ENCODE data around the gene RAB4B. TPM values are rescaled to one million over a fixed set of nuclear protein-coding genes. Genes with fewer than 3 reads are reported as not detected.

The RAB4B gene
- total and polyA plus RNA-seq, 2 donors (not counting 1 experiment from before 2014, with no cell fraction given) = 10.6 to 12.8 TPM

DNA sequence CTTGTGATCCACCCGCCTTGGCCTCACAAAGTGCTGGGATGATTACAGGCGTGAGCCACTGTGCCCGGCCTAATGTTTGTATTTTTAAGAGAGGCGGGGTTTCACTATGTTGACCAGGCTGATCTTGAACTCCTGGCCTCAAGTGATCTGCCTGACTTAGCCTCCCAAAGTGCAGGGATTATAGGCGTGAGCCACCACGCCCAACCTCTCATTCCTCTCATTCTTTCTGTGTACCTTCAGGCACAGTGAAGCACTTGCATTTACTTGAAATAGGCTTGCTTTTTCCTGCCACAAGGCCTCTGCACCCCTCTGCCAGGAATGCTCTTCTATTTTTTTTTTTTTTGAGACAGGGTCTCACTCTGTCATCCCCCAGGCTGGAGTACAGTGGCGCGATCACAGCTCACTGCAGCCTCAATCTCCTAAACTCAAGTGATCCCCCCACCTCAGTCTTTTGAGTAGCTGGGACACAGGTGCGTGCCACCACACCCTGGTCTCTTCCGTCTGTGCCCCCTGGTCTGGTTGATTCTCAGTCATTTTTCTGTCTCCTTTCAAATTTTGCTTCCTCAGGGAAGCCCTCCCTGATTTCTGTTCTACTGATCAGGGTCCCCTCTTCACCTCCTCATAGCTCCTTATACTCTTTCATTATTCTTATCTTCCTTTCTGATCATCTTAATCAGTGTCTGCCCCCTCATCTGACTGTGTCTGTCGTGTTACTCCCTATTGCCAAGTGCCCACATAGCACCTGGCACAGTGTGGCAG is 42.9 kb upstream of the RAB4B start:
- no peaks in the 10 kb centered on the region for H3K4me1 ChIP-seq (ENCODE audit: control insufficient read depth, extremely low read depth, insufficient read depth, low read length)

DNA sequence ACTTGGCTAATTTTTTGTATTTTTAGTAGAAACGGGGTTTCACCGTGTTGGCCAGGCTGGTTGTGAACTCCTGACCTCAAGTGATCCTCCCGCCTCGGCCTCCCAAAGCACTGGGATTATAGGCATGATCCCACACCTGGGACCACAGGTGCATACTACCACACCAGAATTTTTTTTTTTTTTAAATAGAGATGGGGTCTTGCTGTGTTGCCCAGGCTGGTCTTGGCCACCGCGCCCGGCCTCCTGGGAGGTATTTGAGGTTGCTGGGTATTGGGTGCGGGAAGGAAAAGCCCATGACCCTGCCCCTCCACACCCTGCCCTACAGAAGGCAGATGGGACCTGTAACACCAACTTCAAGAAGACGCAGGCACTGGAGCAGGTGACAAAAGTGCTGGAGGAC is 41.4 kb upstream of the RAB4B start:
- H3K4me2 ChIP-seq (ENCODE audit: extremely low read depth, insufficient read depth, low read length) = no peak overlapping the region
- H3K9ac ChIP-seq (ENCODE audit: insufficient read depth, low read length) = no peak overlapping the region
- DNase-seq (ENCODE audit: low read depth in 2 of 2) = no peak
- no peaks in the 10 kb centered on the region for H3K79me2 ChIP-seq (ENCODE audit: control insufficient read depth, insufficient read depth, low read length)
- peaks cover 22% of the 10 kb centered on the region for H3K36me3 ChIP-seq (ENCODE audit: control insufficient read depth, insufficient read depth, low read length)
- H3K27me3 ChIP-seq (ENCODE audit: control insufficient read depth, insufficient read depth, low read length) = no peaks in the 10 kb centered on the region
- H3K9me3 ChIP-seq (ENCODE audit: control insufficient read depth, insufficient read depth, low read depth, low read length) = no peaks in the 10 kb centered on the region
- no peak overlapping the region for H3K4me3 ChIP-seq (replicated peaks in 1 of 4; ENCODE audit: control extremely low read depth in 1 of 4, insufficient read depth in 1 of 4, low read depth in 3 of 4, low read length in 4 of 4)
- no peak overlapping the region for H2AFZ ChIP-seq (ENCODE audit: low read length)
- H4K20me1 ChIP-seq (ENCODE audit: control insufficient read depth, extremely low read depth, insufficient read depth, low read length) = no peaks in the 10 kb centered on the region
- no peak overlapping the region for H3K27ac ChIP-seq (ENCODE audit: insufficient read depth, low read length)
- no peak for TF ChIP-seq EZH2 (IDR thresholded peaks at IDR 0.05; ENCODE audit: low read length, missing control alignments)
- TF ChIP-seq, protein P1, sequence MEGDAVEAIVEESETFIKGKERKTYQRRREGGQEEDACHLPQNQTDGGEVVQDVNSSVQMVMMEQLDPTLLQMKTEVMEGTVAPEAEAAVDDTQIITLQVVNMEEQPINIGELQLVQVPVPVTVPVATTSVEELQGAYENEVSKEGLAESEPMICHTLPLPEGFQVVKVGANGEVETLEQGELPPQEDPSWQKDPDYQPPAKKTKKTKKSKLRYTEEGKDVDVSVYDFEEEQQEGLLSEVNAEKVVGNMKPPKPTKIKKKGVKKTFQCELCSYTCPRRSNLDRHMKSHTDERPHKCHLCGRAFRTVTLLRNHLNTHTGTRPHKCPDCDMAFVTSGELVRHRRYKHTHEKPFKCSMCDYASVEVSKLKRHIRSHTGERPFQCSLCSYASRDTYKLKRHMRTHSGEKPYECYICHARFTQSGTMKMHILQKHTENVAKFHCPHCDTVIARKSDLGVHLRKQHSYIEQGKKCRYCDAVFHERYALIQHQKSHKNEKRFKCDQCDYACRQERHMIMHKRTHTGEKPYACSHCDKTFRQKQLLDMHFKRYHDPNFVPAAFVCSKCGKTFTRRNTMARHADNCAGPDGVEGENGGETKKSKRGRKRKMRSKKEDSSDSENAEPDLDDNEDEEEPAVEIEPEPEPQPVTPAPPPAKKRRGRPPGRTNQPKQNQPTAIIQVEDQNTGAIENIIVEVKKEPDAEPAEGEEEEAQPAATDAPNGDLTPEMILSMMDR (conservative IDR thresholded peaks at IDR 0.05 in 1 of 2, IDR thresholded peaks at IDR 0.05 in 1 of 2; ENCODE audit: low read depth in 1 of 2, low read length in 2 of 2) = no peak
- H3K4me1 ChIP-seq (ENCODE audit: control insufficient read depth, extremely low read depth, insufficient read depth, low read length) = no peaks in the 10 kb centered on the region

More for the DNA sequence above, 42.9 kb upstream of the RAB4B start:
- no peak overlapping the region for H3K27ac ChIP-seq (ENCODE audit: insufficient read depth, low read length)
- no peak overlapping the region for H3K4me3 ChIP-seq (replicated peaks in 1 of 4; ENCODE audit: control extremely low read depth in 1 of 4, insufficient read depth in 1 of 4, low read depth in 3 of 4, low read length in 4 of 4)
- peaks cover 22% of the 10 kb centered on the region for H3K36me3 ChIP-seq (ENCODE audit: control insufficient read depth, insufficient read depth, low read length)
- H2AFZ ChIP-seq (ENCODE audit: low read length) = no peak overlapping the region
- no peaks in the 10 kb centered on the region for H3K79me2 ChIP-seq (ENCODE audit: control insufficient read depth, insufficient read depth, low read length)
- no peak overlapping the region for H3K9ac ChIP-seq (ENCODE audit: insufficient read depth, low read length)
- TF ChIP-seq EZH2 (IDR thresholded peaks at IDR 0.05; ENCODE audit: low read length, missing control alignments) = no peak
- TF ChIP-seq, protein P1 (conservative IDR thresholded peaks at IDR 0.05 in 1 of 2, IDR thresholded peaks at IDR 0.05 in 1 of 2; ENCODE audit: low read depth in 1 of 2, low read length in 2 of 2) = no peak
- DNase-seq (ENCODE audit: low read depth in 2 of 2) = no peak
- no peak overlapping the region for H3K4me2 ChIP-seq (ENCODE audit: extremely low read depth, insufficient read depth, low read length)
- no peaks in the 10 kb centered on the region for H3K9me3 ChIP-seq (ENCODE audit: control insufficient read depth, insufficient read depth, low read depth, low read length)
- H3K27me3 ChIP-seq (ENCODE audit: control insufficient read depth, insufficient read depth, low read length) = no peaks in the 10 kb centered on the region
- no peaks in the 10 kb centered on the region for H4K20me1 ChIP-seq (ENCODE audit: control insufficient read depth, extremely low read depth, insufficient read depth, low read length)

DNA sequence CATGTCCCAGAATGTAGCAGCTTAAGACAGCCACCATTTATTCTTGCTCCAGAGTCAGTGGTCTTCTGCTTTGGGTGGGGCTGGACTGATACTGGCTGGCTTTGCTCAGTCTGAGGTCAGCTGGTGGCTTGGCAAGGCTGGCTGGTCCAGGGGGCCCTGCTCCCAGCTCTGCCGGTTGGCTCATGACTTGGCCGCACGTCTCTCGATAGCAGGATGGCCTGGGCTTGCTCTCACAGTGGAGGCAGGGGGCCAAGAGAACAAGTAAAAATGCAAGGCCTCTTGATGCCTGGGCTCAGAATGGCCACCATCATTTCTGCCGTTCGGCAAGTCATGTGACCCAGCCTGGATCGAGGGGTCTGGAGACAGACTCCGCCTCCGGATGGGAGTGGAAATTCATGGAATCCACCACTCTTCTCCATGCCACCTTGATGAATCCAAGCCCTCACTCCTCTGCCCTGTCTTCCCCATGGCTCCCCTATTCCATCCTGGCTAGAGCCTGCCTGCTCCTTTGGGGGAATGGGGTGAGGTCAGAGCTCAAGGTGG is 40.9 kb upstream of the RAB4B start:
- Histone ChIP-seq H3K4me2 (ENCODE audit: extremely low read depth, insufficient read depth, low read length) (no peak overlapping the region), H3K27ac (ENCODE audit: insufficient read depth, low read length) (no peak overlapping the region), H3K9me3 (ENCODE audit: control insufficient read depth, insufficient read depth, low read depth, low read length) (no peaks in the 10 kb centered on the region), H3K4me3 (replicated peaks in 1 of 4; ENCODE audit: control extremely low read depth in 1 of 4, insufficient read depth in 1 of 4, low read depth in 3 of 4, low read length in 4 of 4) (no peak overlapping the region), H2AFZ (ENCODE audit: low read length) (no peak overlapping the region), H3K27me3 (ENCODE audit: control insufficient read depth, insufficient read depth, low read length) (no peaks in the 10 kb centered on the region), H3K4me1 (ENCODE audit: control insufficient read depth, extremely low read depth, insufficient read depth, low read length) (no peaks in the 10 kb centered on the region), H3K36me3 (ENCODE audit: control insufficient read depth, insufficient read depth, low read length) (peaks cover 24% of the 10 kb centered on the region), H3K9ac (ENCODE audit: insufficient read depth, low read length) (no peak overlapping the region), H3K79me2 (ENCODE audit: control insufficient read depth, insufficient read depth, low read length) (no peaks in the 10 kb centered on the region), H4K20me1 (ENCODE audit: control insufficient read depth, extremely low read depth, insufficient read depth, low read length) (no peaks in the 10 kb centered on the region)
- TF ChIP-seq, protein P1 (conservative IDR thresholded peaks at IDR 0.05 in 1 of 2, IDR thresholded peaks at IDR 0.05 in 1 of 2; ENCODE audit: low read depth in 1 of 2, low read length in 2 of 2) = no peak
- no peak for TF ChIP-seq EZH2 (IDR thresholded peaks at IDR 0.05; ENCODE audit: low read length, missing control alignments)
- no peak for DNase-seq (ENCODE audit: low read depth in 2 of 2)
